Measurements from ENCODE around the gene ABI3BP. TPM values are rescaled to one million over a fixed set of nuclear protein-coding genes. Genes with fewer than 3 reads are reported as not detected.

ABI3BP gene
- polyA plus RNA-seq, 1 of the 3 experiments (the other 2 are of a cell fraction), result 8.4 TPM

- Histone ChIP-seq H3K27ac (ENCODE audit: low read depth in 2 of 2, low read length in 1 of 2) (no peak overlapping the region), H3K4me1 (ENCODE audit: control insufficient read depth in 1 of 2, insufficient read depth in 2 of 2, low read depth in 1 of 2, low read length in 1 of 2) (no peaks in the 10 kb centered on the region), H3K79me2 (ENCODE audit: insufficient read depth) (no peaks in the 10 kb centered on the region), H3K27me3 (ENCODE audit: insufficient read depth) (no peaks in the 10 kb centered on the region), H3K9me3 (no peaks in the 10 kb centered on the region), H3K36me3 (replicated peaks in 1 of 2; ENCODE audit: control insufficient read depth in 1 of 2, insufficient read depth in 2 of 2, low read length in 1 of 2) (no peaks in the 10 kb centered on the region), H2AFZ (ENCODE audit: low read depth) (no peak overlapping the region), H3F3A (replicated peaks; ENCODE audit: insufficient read depth) (no peaks in the 10 kb centered on the region), H4K20me1 (ENCODE audit: insufficient read depth) (no peaks in the 10 kb centered on the region), H3K4me2 (no peak overlapping the region), H3K9me2 (no peaks in the 10 kb centered on the region), H3K9ac (no peak overlapping the region), H3K4me3 (ENCODE audit: low read depth in 2 of 2, low read length in 1 of 2) (no peak overlapping the region)
- WGBS (ENCODE audit: low lambda C conversion rate), result 74% methylated on average over 3 of the region's 3 CpGs
- DNase-seq, result no peak
- TF ChIP-seq MEF2A (IDR thresholded peaks at IDR 0.05; ENCODE audit: borderline replicate concordance, low read depth) (no peak), GABPA (IDR thresholded peaks at IDR 0.05; ENCODE audit: low read depth) (no peak), FOXM1 (IDR thresholded peaks at IDR 0.05; ENCODE audit: low read depth) (no peak), ELF1 (IDR thresholded peaks at IDR 0.05) (no peak), FOSL2 (IDR thresholded peaks at IDR 0.05; ENCODE audit: borderline replicate concordance, low read depth) (no peak), NRF1 (IDR thresholded peaks at IDR 0.05; ENCODE audit: low read depth, low read length) (no peak)
- POLR2A ChIA-PET, result no interaction called here
- CTCF ChIA-PET, result no interaction called here
These were observed 227.7 kb downstream of the ABI3BP start for GRCh38 chr3:100765437-100765975.

DNA sequence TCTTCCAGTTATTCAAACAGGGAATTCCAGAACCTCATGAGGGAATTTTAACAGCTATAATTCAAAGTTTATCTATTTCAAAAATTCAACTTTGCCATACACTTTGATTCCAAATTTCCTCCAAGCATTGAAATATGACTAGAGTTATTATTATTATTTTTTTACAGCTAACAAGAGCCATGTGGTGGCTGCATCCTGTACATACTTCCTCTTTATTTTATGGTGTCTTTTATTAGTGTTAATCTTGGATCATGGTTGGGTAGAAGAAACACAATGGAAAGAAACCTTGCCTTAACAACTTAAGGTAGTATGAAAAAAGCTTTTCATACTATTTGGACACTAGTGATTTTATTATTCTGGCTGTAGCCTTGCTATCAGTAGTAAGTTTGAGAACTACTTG, 231.3 kb downstream of the ABI3BP start:
- Histone ChIP-seq H2AFZ (ENCODE audit: low read depth) (no peak overlapping the region), H3K9me2 (no peaks in the 10 kb centered on the region), H3K4me2 (no peak overlapping the region), H3K79me2 (ENCODE audit: insufficient read depth) (no peaks in the 10 kb centered on the region), H3K4me3 (ENCODE audit: low read depth in 2 of 2, low read length in 1 of 2) (no peak overlapping the region), H3F3A (replicated peaks; ENCODE audit: insufficient read depth) (peaks cover 9% of the 10 kb centered on the region), H3K36me3 (replicated peaks in 1 of 2; ENCODE audit: control insufficient read depth in 1 of 2, insufficient read depth in 2 of 2, low read length in 1 of 2) (peaks cover 0 to 10% of the 10 kb centered on the region in 2 experiments), H3K9ac (no peak overlapping the region), H3K4me1 (ENCODE audit: control insufficient read depth in 1 of 2, insufficient read depth in 2 of 2, low read depth in 1 of 2, low read length in 1 of 2) (no peaks in the 10 kb centered on the region; a peak in 1 of 4 replicates), H3K9me3 (no peaks in the 10 kb centered on the region), H3K27ac (ENCODE audit: low read depth in 2 of 2, low read length in 1 of 2) (no peak overlapping the region), H4K20me1 (ENCODE audit: insufficient read depth) (no peaks in the 10 kb centered on the region), H3K27me3 (ENCODE audit: insufficient read depth) (no peaks in the 10 kb centered on the region)
- DNase-seq, result no peak
- POLR2A ChIA-PET, result no interaction called here
- CTCF ChIA-PET, result interaction anchor here (0.8 to 1.2 kb wide), 3 partner anchors 9 to 299 kb away, joined by 3 read pairs; no protein-coding TSS in a partner anchor
- TF ChIP-seq ELF1 (IDR thresholded peaks at IDR 0.05), result no peak
- no peak for TF ChIP-seq YY1 (IDR thresholded peaks at IDR 0.05; ENCODE audit: low read depth)
- TF ChIP-seq TCF12 (IDR thresholded peaks at IDR 0.05), result no peak
- TF ChIP-seq MXI1 (IDR thresholded peaks at IDR 0.05; ENCODE audit: low read depth, low read length), result no peak
- no peak for TF ChIP-seq JUND (IDR thresholded peaks at IDR 0.05)
- no peak for TF ChIP-seq RXRA (IDR thresholded peaks at IDR 0.05; ENCODE audit: borderline replicate concordance, low read depth)
- no peak for TF ChIP-seq FOXJ3 (CRISPR knock-in tag; IDR thresholded peaks at IDR 0.05)
- no peak for TF ChIP-seq CHD2 (IDR thresholded peaks at IDR 0.05; ENCODE audit: low read length, partially characterized antibody)

GRCh38 chr3:100761211-100761942, 231.8 kb downstream of the ABI3BP start:
- H3K27ac ChIP-seq (ENCODE audit: low read depth in 2 of 2, low read length in 1 of 2), result no peak overlapping the region
- H3K27me3 ChIP-seq (ENCODE audit: insufficient read depth), result no peaks in the 10 kb centered on the region
- no peak for TF ChIP-seq GATA2 (CRISPR knock-in tag; IDR thresholded peaks at IDR 0.05)
- TF ChIP-seq, protein P1, sequence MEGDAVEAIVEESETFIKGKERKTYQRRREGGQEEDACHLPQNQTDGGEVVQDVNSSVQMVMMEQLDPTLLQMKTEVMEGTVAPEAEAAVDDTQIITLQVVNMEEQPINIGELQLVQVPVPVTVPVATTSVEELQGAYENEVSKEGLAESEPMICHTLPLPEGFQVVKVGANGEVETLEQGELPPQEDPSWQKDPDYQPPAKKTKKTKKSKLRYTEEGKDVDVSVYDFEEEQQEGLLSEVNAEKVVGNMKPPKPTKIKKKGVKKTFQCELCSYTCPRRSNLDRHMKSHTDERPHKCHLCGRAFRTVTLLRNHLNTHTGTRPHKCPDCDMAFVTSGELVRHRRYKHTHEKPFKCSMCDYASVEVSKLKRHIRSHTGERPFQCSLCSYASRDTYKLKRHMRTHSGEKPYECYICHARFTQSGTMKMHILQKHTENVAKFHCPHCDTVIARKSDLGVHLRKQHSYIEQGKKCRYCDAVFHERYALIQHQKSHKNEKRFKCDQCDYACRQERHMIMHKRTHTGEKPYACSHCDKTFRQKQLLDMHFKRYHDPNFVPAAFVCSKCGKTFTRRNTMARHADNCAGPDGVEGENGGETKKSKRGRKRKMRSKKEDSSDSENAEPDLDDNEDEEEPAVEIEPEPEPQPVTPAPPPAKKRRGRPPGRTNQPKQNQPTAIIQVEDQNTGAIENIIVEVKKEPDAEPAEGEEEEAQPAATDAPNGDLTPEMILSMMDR (IDR thresholded peaks at IDR 0.05), result peak; percentile 17; the same call in 1 of the 2 replicates
- peak; percentile 3 for DNase-seq
- POLR2A ChIA-PET, result no interaction called here
- no peak overlapping the region for H3K9ac ChIP-seq
- WGBS (ENCODE audit: low lambda C conversion rate), result 93% methylated on average over 1 of the region's 1 CpG
- H3K4me1 ChIP-seq (ENCODE audit: control insufficient read depth in 1 of 2, insufficient read depth in 2 of 2, low read depth in 1 of 2, low read length in 1 of 2), result no peaks in the 10 kb centered on the region; a peak in 1 of 4 replicates
- peaks cover 13% of the 10 kb centered on the region for H3F3A ChIP-seq (replicated peaks; ENCODE audit: insufficient read depth)
- no peaks in the 10 kb centered on the region for H4K20me1 ChIP-seq (ENCODE audit: insufficient read depth)
- no peak overlapping the region for H3K4me3 ChIP-seq (ENCODE audit: low read depth in 2 of 2, low read length in 1 of 2)
- no peak overlapping the region for H3K4me2 ChIP-seq
- H3K9me3 ChIP-seq, result no peaks in the 10 kb centered on the region
- peaks cover 0 to 10% of the 10 kb centered on the region in 2 experiments for H3K36me3 ChIP-seq (replicated peaks in 1 of 2; ENCODE audit: control insufficient read depth in 1 of 2, insufficient read depth in 2 of 2, low read length in 1 of 2)
- no peaks in the 10 kb centered on the region for H3K79me2 ChIP-seq (ENCODE audit: insufficient read depth)
- no peaks in the 10 kb centered on the region for H3K9me2 ChIP-seq
- H2AFZ ChIP-seq (ENCODE audit: low read depth), result no peak overlapping the region
- CTCF ChIA-PET, result interaction anchor here (0.8 to 3.3 kb wide), 4 partner anchors 9 to 435 kb away, joined by 3 to 13 read pairs (median 3); no protein-coding TSS in a partner anchor
